ENCODE results near the gene GTF3C6. TPM values are rescaled to one million over a fixed set of nuclear protein-coding genes. Genes with fewer than 3 reads are reported as not detected.

Gene GTF3C6
- total and polyA plus RNA-seq, 2 experiments from 2014 or later: 63.1 to 106 TPM

GRCh38 chr6:110939429-110940200 is 18.9 kb upstream of the GTF3C6 start:
- WGBS (ENCODE audit: low lambda C conversion rate, missing lambda C conversion rate): 92% methylated on average over 8 of the region's 8 CpGs
- Histone ChIP-seq H4K20me1 (ENCODE audit: insufficient read depth, poor library complexity, severe bottlenecking) (no peaks in the 10 kb centered on the region), H3K27ac (no peak overlapping the region), H3K4me2 (no peak overlapping the region), H3K36me3 (replicated peaks; ENCODE audit: insufficient read depth, low read depth) (no peaks in the 10 kb centered on the region), H3K9me3 (ENCODE audit: low read depth) (no peaks in the 10 kb centered on the region), H3K27me3 (no peaks in the 10 kb centered on the region), H3K9me2 (replicated peaks; ENCODE audit: insufficient read depth) (no peaks in the 10 kb centered on the region), H2AFZ (no peak overlapping the region), H3K4me3 (no peak overlapping the region), H3K4me1 (ENCODE audit: insufficient read depth) (no peaks in the 10 kb centered on the region), H3K79me2 (no peaks in the 10 kb centered on the region)
- TF ChIP-seq EZH2 (IDR thresholded peaks at IDR 0.05; ENCODE audit: borderline replicate concordance): no peak
- TF ChIP-seq, protein P1, sequence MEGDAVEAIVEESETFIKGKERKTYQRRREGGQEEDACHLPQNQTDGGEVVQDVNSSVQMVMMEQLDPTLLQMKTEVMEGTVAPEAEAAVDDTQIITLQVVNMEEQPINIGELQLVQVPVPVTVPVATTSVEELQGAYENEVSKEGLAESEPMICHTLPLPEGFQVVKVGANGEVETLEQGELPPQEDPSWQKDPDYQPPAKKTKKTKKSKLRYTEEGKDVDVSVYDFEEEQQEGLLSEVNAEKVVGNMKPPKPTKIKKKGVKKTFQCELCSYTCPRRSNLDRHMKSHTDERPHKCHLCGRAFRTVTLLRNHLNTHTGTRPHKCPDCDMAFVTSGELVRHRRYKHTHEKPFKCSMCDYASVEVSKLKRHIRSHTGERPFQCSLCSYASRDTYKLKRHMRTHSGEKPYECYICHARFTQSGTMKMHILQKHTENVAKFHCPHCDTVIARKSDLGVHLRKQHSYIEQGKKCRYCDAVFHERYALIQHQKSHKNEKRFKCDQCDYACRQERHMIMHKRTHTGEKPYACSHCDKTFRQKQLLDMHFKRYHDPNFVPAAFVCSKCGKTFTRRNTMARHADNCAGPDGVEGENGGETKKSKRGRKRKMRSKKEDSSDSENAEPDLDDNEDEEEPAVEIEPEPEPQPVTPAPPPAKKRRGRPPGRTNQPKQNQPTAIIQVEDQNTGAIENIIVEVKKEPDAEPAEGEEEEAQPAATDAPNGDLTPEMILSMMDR (IDR thresholded peaks at IDR 0.05; ENCODE audit: poor library complexity): no peak
- TF ChIP-seq EZH2phosphoT487 (IDR thresholded peaks at IDR 0.05; ENCODE audit: low read depth, severe bottlenecking, unreplicated experiment): no peak
- DNase-seq (ENCODE audit: low spot score): no peak

- H3K9me3 ChIP-seq (ENCODE audit: low read depth): no peaks in the 10 kb centered on the region
- no peak overlapping the region for H3K4me2 ChIP-seq
Measured at GRCh38 chr6:110944681-110945151, 13.8 kb upstream of the GTF3C6 start.

GRCh38 chr6:110946498-110946897 is 12.0 kb upstream of the GTF3C6 start:
- 90% methylated on average over 2 of the region's 2 CpGs for WGBS (ENCODE audit: low lambda C conversion rate, missing lambda C conversion rate)
- no peaks in the 10 kb centered on the region for H3K9me3 ChIP-seq (ENCODE audit: low read depth)
- no peaks in the 10 kb centered on the region for H3K9me2 ChIP-seq (replicated peaks; ENCODE audit: insufficient read depth)
- TF ChIP-seq, protein P1 (IDR thresholded peaks at IDR 0.05; ENCODE audit: poor library complexity): no peak
- TF ChIP-seq EZH2phosphoT487 (IDR thresholded peaks at IDR 0.05; ENCODE audit: low read depth, severe bottlenecking, unreplicated experiment) (no peak), EZH2 (IDR thresholded peaks at IDR 0.05; ENCODE audit: borderline replicate concordance) (no peak)
- no peak overlapping the region for H2AFZ ChIP-seq
- no peak for DNase-seq (ENCODE audit: low spot score)
- H3K27ac ChIP-seq: no peak overlapping the region
- H4K20me1 ChIP-seq (ENCODE audit: insufficient read depth, poor library complexity, severe bottlenecking): no peaks in the 10 kb centered on the region
- H3K4me3 ChIP-seq: no peak overlapping the region
- no peaks in the 10 kb centered on the region for H3K36me3 ChIP-seq (replicated peaks; ENCODE audit: insufficient read depth, low read depth)
- H3K79me2 ChIP-seq: no peaks in the 10 kb centered on the region
- H3K4me1 ChIP-seq (ENCODE audit: insufficient read depth): no peaks in the 10 kb centered on the region
- H3K4me2 ChIP-seq: no peak overlapping the region
- no peaks in the 10 kb centered on the region for H3K27me3 ChIP-seq

More at GRCh38 chr6:110944681-110945151, 13.8 kb upstream of the GTF3C6 start:
- Histone ChIP-seq H3K4me3 (no peak overlapping the region), H3K9me2 (replicated peaks; ENCODE audit: insufficient read depth) (no peaks in the 10 kb centered on the region), H4K20me1 (ENCODE audit: insufficient read depth, poor library complexity, severe bottlenecking) (no peaks in the 10 kb centered on the region), H3K79me2 (no peaks in the 10 kb centered on the region), H3K27ac (no peak overlapping the region), H3K4me1 (ENCODE audit: insufficient read depth) (no peaks in the 10 kb centered on the region), H3K36me3 (replicated peaks; ENCODE audit: insufficient read depth, low read depth) (no peaks in the 10 kb centered on the region), H2AFZ (no peak overlapping the region), H3K27me3 (no peaks in the 10 kb centered on the region)
- TF ChIP-seq EZH2 (IDR thresholded peaks at IDR 0.05; ENCODE audit: borderline replicate concordance): no peak
- no peak for TF ChIP-seq EZH2phosphoT487 (IDR thresholded peaks at IDR 0.05; ENCODE audit: low read depth, severe bottlenecking, unreplicated experiment)
- TF ChIP-seq, protein P1 (IDR thresholded peaks at IDR 0.05; ENCODE audit: poor library complexity): no peak
- DNase-seq (ENCODE audit: low spot score): no peak
- WGBS (ENCODE audit: low lambda C conversion rate, missing lambda C conversion rate): 100% methylated on average over 1 of the region's 1 CpG
